GM13976 (cell line): ENCODE data around the gene SIRT3.
A peak's percentile ranks its signal among the peaks of the same experiment; 100 is the strongest.

Experiments
- DNase-seq: peaks from one replicate; pipeline ENCODE4 v3.0.0; 2012; ENCODE audit warnings: low spot score
- CTCF ChIP-seq: IDR thresholded peaks from 2 replicates; pipeline ENCODE4 v1.5.1; 2012; ENCODE audit warnings: borderline replicate concordance, mild to moderate bottlenecking; ENCODE audit not compliant: insufficient read depth; ENCODE audit errors: extremely low read depth, missing control alignments, control extremely low read depth
- in situ Hi-C: fragments of 300-500 bp; cut with MboI; formaldehyde crosslinking; loops from one replicate; pipeline ENCODE4 v1.12.0; 2022; ENCODE audit warnings: low sequenced_read_pairs, mixed read lengths, inconsistent platforms; ENCODE audit not compliant: unreplicated experiment

SIRT3 gene

GRCh38 chr11:210803-211180 lies 25.4 kb downstream of the SIRT3 start:
- no peak for DNase-seq
- in situ Hi-C loops, result no loop called here
- TF ChIP-seq CTCF, result no peak

GRCh38 chr11:210122-210802 lies 25.9 kb downstream of the SIRT3 start:
- DNase-seq, result no peak
- TF ChIP-seq CTCF, result no peak
- in situ Hi-C loops, result no loop called here

- no peak for TF ChIP-seq CTCF
- no peak for DNase-seq
- in situ Hi-C loops, result no loop called here
Measured at GRCh38 chr11:209275-210121, 26.6 kb downstream of the SIRT3 start.

DNA sequence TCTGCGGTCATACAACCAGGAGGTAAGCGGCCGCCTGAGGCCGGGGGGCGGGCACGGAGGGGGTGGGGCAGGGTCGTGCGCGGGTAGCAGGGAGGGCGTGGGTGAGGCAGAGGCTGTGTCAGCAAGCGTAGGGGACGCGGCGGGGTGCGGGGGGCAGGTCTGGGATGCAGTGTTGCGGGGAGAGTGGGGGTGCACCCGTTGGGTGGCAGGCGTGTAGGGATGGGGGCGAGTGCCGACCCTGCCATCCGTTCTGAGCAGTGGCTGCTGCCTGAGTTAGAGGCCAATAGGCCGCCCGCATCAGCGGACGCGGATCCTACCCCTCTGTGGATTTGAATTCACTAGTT lies 27.3 kb downstream of the SIRT3 start:
- peak; percentile 53 for DNase-seq
- no peak for TF ChIP-seq CTCF
- in situ Hi-C loops, result no loop called here

DNA sequence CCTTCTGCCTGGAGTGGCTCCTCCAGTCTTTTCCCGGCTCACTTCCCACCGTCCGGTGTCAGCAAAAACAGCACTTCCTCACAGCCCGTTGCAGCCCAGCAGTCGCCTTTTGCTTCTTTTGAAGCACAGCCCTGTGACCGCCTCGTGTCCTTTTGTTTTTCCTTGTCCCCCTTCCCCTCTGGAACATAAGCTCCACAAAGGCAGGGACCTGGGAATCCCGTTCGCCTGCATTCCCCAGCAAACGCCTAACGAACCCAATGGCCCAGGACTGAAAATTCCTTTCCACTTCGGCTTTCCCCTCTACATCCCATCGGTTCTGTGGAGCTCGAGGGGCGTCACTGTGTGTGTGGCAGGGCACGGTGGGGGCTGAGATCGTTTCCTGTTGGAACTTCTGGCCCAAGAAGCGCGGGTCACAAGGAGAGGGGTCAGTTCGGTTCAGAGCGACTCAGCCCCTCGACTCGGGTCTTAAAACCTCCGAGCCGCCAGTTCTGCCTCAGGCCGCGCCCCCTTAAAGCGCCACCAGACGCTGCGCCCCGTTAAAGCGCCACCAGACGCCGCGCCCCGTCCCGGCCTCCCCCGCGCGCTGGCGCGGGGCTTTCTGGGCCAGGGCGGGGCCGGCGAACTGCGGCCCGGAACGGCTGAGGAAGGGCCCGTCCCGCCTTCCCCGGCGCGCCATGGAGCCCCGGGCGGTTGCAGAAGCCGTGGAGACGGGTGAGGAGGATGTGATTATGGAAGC lies 27.8 kb downstream of the SIRT3 start:
- peak; percentile 96 for DNase-seq
- no peak for TF ChIP-seq CTCF
- in situ Hi-C loops, result no loop called here

GRCh38 chr11:207863-208180 lies 28.3 kb downstream of the SIRT3 start:
- in situ Hi-C loops, result no loop called here
- DNase-seq, result no peak
- TF ChIP-seq CTCF, result no peak
